K562 (cell line): ENCODE results near the gene SCYL1. TPM values are rescaled to one million over a fixed set of nuclear protein-coding genes. Genes with fewer than 3 reads are reported as not detected.

Source experiments
- BRCA1 ChIP-seq, 2 experiments: fragments of 450-650 bp in 1 of 2; sonication (generic) in 1 of 2; formaldehyde crosslinking in 1 of 2; IDR thresholded peaks; 2 replicates each; pipeline versions ENCODE4 v1.5.0 to v1.6.1; 2017 to 2020; ENCODE audit warnings: mild to moderate bottlenecking in 1 of 2, missing genetic modification reagents in 1 of 2
- CBX3 ChIP-seq, 2 experiments: IDR thresholded peaks; 1 replicate in 1 of 2; 2 replicates in 1 of 2; pipeline ENCODE4 v1.6.1; 2012; ENCODE audit warnings: inconsistent platforms in 2 of 2, low read length in 2 of 2, borderline replicate concordance in 1 of 2, control low read depth in 1 of 2
- CHD2 ChIP-seq: IDR thresholded peaks from 2 replicates; pipeline ENCODE4 v1.6.1; 2011; ENCODE audit warnings: low read depth, low read length
- ETS2 ChIP-seq: IDR thresholded peaks from 2 replicates; pipeline ENCODE4 v1.6.1; 2016; ENCODE audit warnings: borderline replicate concordance, missing genetic modification characterization, mild to moderate bottlenecking, moderate library complexity, missing compliant biosample characterization; ENCODE audit not compliant: poor library complexity, severe bottlenecking
- FOXK2 ChIP-seq, 2 experiments: fragments of 450-650 bp; IDR thresholded peaks in 1 of 2; conservative IDR thresholded peaks in 1 of 2; 2 replicates each; pipeline ENCODE4 v1.6.1; 2016; ENCODE audit warnings: low read depth in 2 of 2, mild to moderate bottlenecking in 1 of 2
- HDAC6 ChIP-seq: IDR thresholded peaks from 2 replicates; pipeline ENCODE4 v1.6.1; 2012; ENCODE audit warnings: low read depth, mild to moderate bottlenecking, control low read depth, inconsistent platforms, low read length, moderate library complexity
- HIVEP1 ChIP-seq: fragments of 250-450 bp; sonication (Bioruptor Pico); IDR thresholded peaks from 2 replicates; pipeline ENCODE4 v1.4.0; 2020; ENCODE audit warnings: mild to moderate bottlenecking
- HNRNPUL1 ChIP-seq: fragments of 200-400 bp; formaldehyde crosslinking; IDR thresholded peaks from 2 replicates; pipeline ENCODE4 v1.6.1; 2017; ENCODE audit warnings: low read length
- ILK ChIP-seq: fragments of 450-650 bp; IDR thresholded peaks from 2 replicates; pipeline ENCODE4 v1.6.1; 2016; ENCODE audit warnings: missing genetic modification characterization, low read depth, mild to moderate bottlenecking, missing compliant biosample characterization, moderate library complexity, borderline replicate concordance
- IRF2 ChIP-seq: sonication (generic); formaldehyde crosslinking; IDR thresholded peaks from 2 replicates; pipeline ENCODE4 v1.8.1; 2022; ENCODE audit warnings: mild to moderate bottlenecking, missing genetic modification reagents
- LCOR ChIP-seq: sonication (generic); formaldehyde crosslinking; IDR thresholded peaks from 2 replicates; pipeline ENCODE4 v1.8.0; 2022; ENCODE audit warnings: mild to moderate bottlenecking, missing genetic modification reagents
- MAZ ChIP-seq, 2 experiments: fragments of 450-650 bp in 1 of 2; sonication (generic) in 1 of 2; formaldehyde crosslinking; IDR thresholded peaks in 1 of 2; conservative IDR thresholded peaks in 1 of 2; 2 replicates each; pipeline versions ENCODE4 v1.4.0 to v1.5.0; 2020; ENCODE audit warnings: mild to moderate bottlenecking in 1 of 2, missing genetic modification reagents in 1 of 2
- MCM7 ChIP-seq, 2 experiments: fragments of 450-650 bp; IDR thresholded peaks; 2 replicates each; pipeline ENCODE4 v1.6.1; 2016 to 2018
- MYNN ChIP-seq, 2 experiments: sonication (generic); formaldehyde crosslinking in 1 of 2; IDR thresholded peaks; 2 replicates each; pipeline versions ENCODE4 v1.5.0 to v1.6.1; 2016 to 2020; ENCODE audit warnings: antibody characterized with exemption in 1 of 2, missing genetic modification reagents in 1 of 2
- OTX1 ChIP-seq: fragments of 450-650 bp; formaldehyde crosslinking; IDR thresholded peaks from 2 replicates; pipeline ENCODE4 v1.4.0; 2022; ENCODE audit warnings: mild to moderate bottlenecking
- PCBP1 ChIP-seq: fragments of 200-400 bp; formaldehyde crosslinking; IDR thresholded peaks from 2 replicates; pipeline ENCODE4 v1.6.1; 2018; ENCODE audit warnings: mild to moderate bottlenecking, low read depth, low read length; ENCODE audit not compliant: poor library complexity, severe bottlenecking
- RNF219 ChIP-seq: fragments of 250-450 bp; sonication (Bioruptor Pico); IDR thresholded peaks from 2 replicates; pipeline ENCODE4 v1.5.0; 2022; ENCODE audit warnings: mild to moderate bottlenecking
- TCFL5 ChIP-seq: fragments of 250-450 bp; sonication (Bioruptor Pico); conservative IDR thresholded peaks from 2 replicates; pipeline ENCODE4 v1.6.1; 2021; ENCODE audit warnings: mild to moderate bottlenecking, moderate library complexity, matching md5 sums
- THRB ChIP-seq: fragments of 450-650 bp; formaldehyde crosslinking; conservative IDR thresholded peaks from 2 replicates; pipeline ENCODE4 v1.4.0; 2022; ENCODE audit warnings: mild to moderate bottlenecking, missing genetic modification characterization
- XRCC3 ChIP-seq: fragments of 450-650 bp; IDR thresholded peaks from 2 replicates; pipeline ENCODE4 v1.6.1; 2017; ENCODE audit warnings: mild to moderate bottlenecking, moderate library complexity
- ZBTB1 ChIP-seq: sonication (generic); formaldehyde crosslinking; IDR thresholded peaks from 2 replicates; pipeline ENCODE4 v1.8.1; 2023; ENCODE audit warnings: missing genetic modification reagents, low read depth, mild to moderate bottlenecking, borderline replicate concordance
- ZC3H8 ChIP-seq: fragments of 450-650 bp; IDR thresholded peaks from 2 replicates; pipeline ENCODE4 v1.6.1; 2017
- ZNF384 ChIP-seq: IDR thresholded peaks from 2 replicates; pipeline ENCODE4 v1.6.1; 2012; ENCODE audit warnings: low read depth, low read length, improper control_type of control experiment
- polyA plus RNA-seq, 8 experiments: library from polyadenylated mRNA; depleted of rRNA in 4 of 8; stranded (reverse) in 5 of 8; unstranded in 3 of 8; fragments of >200 nt; fragmentation: Nextera tagmentation in 2 of 8; fragmentation: Illumina TruSeq in 1 of 8; extraction: Ambion mirVana in 2 of 8; extraction: Trizol in 1 of 8; gene quantifications; 2 replicates each; pipeline versions ENCODE4 v1.2.1 to v1.2.3, GENCODE V29; 2011 to 2014; ENCODE audit warnings: inconsistent platforms in 1 of 8, missing spikeins in 1 of 8
- total RNA-seq, 7 experiments: library from RNA; depleted of rRNA in 6 of 7; stranded (reverse); fragments of >200 nt in 6 of 7; fragmentation: Illumina TruSeq in 2 of 7; extraction: Trizol in 2 of 7; gene quantifications; 2 replicates each; pipeline versions ENCODE4 v1.2.1 to v1.2.3, GENCODE V29; 2011 to 2021; ENCODE audit warnings: low replicate concordance in 1 of 7

SCYL1 gene
- total and polyA plus RNA-seq, 9 of the 15 experiments (the other 6 are each of a cell fraction or from before 2014, with no cell fraction given) = 1.9 to 145 (median 57.6) TPM

- TF ChIP-seq ZBTB1 (CRISPR knock-in tag) (no peak; the same call in 1 of the 2 replicates), MCM7 (IDR thresholded peaks at IDR 0.05) (no peak), ETS2 (no peak), TCFL5 (no peak), OTX1 (CRISPR knock-in tag) (0 out of 2 replicates have a peak, but pooled peaks have one; percentile 47), RNF219 (CRISPR knock-in tag) (no peak), CHD2 (peak; percentile 91), ZNF384 (peak; percentile 31; the same call in 1 of the 2 replicates), ILK (tag) (no peak), HDAC6 (no peak), XRCC3 (no peak), IRF2 (CRISPR knock-in tag) (no peak), HIVEP1 (CRISPR knock-in tag) (0 out of 2 replicates have a peak, but pooled peaks have one; percentile 19), PCBP1 (peak; percentile 96), LCOR (peak; percentile 12; the same call in 1 of the 2 replicates), ZC3H8 (no peak), CBX3 (IDR thresholded peaks at IDR 0.05; ENCODE audit: borderline replicate concordance in 1 of 2, low read length in 2 of 2) (0 out of 3 replicates have a peak, but pooled peaks of 1 of the 2 experiments have one; percentile 9), MYNN (IDR thresholded peaks at IDR 0.05) (peak; percentile 83; the same call in 1 of the 2 replicates), MYNN (CRISPR knock-in tag; IDR thresholded peaks at IDR 0.05) (no peak), THRB (CRISPR knock-in tag) (peak; percentile 15; the same call in 1 of the 2 replicates), HNRNPUL1 (no peak), FOXK2 (conservative IDR thresholded peaks at IDR 0.05 in 1 of 2, IDR thresholded peaks at IDR 0.05 in 1 of 2; ENCODE audit: low read depth in 2 of 2) (peak; percentile 57 to 60; a peak in 2 of 4 replicates), BRCA1 (IDR thresholded peaks at IDR 0.05) (no peak), BRCA1 (CRISPR knock-in tag; IDR thresholded peaks at IDR 0.05) (no peak), MAZ (CRISPR knock-in tag; conservative IDR thresholded peaks at IDR 0.05 in 1 of 2, IDR thresholded peaks at IDR 0.05 in 1 of 2) (peak; percentile 98 to 99)
Measured at GRCh38 chr11:65497141-65498041, 27.5 kb upstream of the SCYL1 start (continued).
